Loucy (cell line): ENCODE measurements around the gene DNAH11.

Experiments
- H2AFZ ChIP-seq: fragments of 200-600 bp; sonication (generic); 2 replicates; pipeline ENCODE4 v1.6.0; 2016; ENCODE audit warnings: antibody characterized with exemption, mild to moderate bottlenecking, low read length, moderate library complexity
- H3F3A ChIP-seq: fragments of 200-600 bp; 2 replicates; pipeline ENCODE4 v1.6.0; 2016; ENCODE audit warnings: antibody characterized with exemption, low read depth, mild to moderate bottlenecking
- H3K27me3 ChIP-seq: fragments of 200-600 bp; sonication (generic); 2 replicates; pipeline ENCODE4 v1.6.1; 2014; ENCODE audit warnings: low read length, mild to moderate bottlenecking; ENCODE audit not compliant: insufficient read depth, poor library complexity, severe bottlenecking
- H3K36me3 ChIP-seq: fragments of 200-600 bp; sonication (generic); 2 replicates; pipeline ENCODE4 v1.6.1; 2016; ENCODE audit warnings: low read length; ENCODE audit not compliant: insufficient read depth
- H3K4me1 ChIP-seq: fragments of 200-600 bp; sonication (generic); 2 replicates; pipeline ENCODE4 v1.5.1; 2014; ENCODE audit warnings: low read length, mild to moderate bottlenecking; ENCODE audit not compliant: insufficient read depth, poor library complexity, severe bottlenecking
- H3K4me2 ChIP-seq: fragments of 200-600 bp; sonication (generic); 2 replicates; pipeline ENCODE4 v1.6.0; 2014; ENCODE audit warnings: antibody characterized with exemption, low read length, low read depth, mild to moderate bottlenecking; ENCODE audit not compliant: poor library complexity, severe bottlenecking
- H3K4me3 ChIP-seq: fragments of 200-600 bp; sonication (generic); 2 replicates; pipeline ENCODE4 v1.5.1; 2014; ENCODE audit warnings: low read length, mild to moderate bottlenecking, mixed read lengths; ENCODE audit not compliant: poor library complexity, severe bottlenecking
- H3K79me2 ChIP-seq: fragments of 200-600 bp; sonication (generic); 2 replicates; pipeline ENCODE4 v1.6.1; 2014; ENCODE audit warnings: low read length; ENCODE audit not compliant: insufficient read depth
- H3K9ac ChIP-seq: fragments of 200-600 bp; sonication (generic); 2 replicates; pipeline ENCODE4 v1.6.0; 2014; ENCODE audit warnings: mild to moderate bottlenecking, low read depth, low read length, moderate library complexity; ENCODE audit not compliant: poor library complexity, severe bottlenecking
- H3K9me2 ChIP-seq: fragments of 200-600 bp; sonication (generic); replicated peaks from 2 replicates; pipeline ENCODE4 v1.6.1; 2016; ENCODE audit warnings: low read depth, low read length, mixed read lengths
- H3K9me3 ChIP-seq: fragments of 200-600 bp; sonication (generic); 2 replicates; pipeline ENCODE4 v1.6.1; 2014; ENCODE audit warnings: mild to moderate bottlenecking, antibody characterized with exemption, low read length, low read depth; ENCODE audit not compliant: insufficient read depth
- H4K20me1 ChIP-seq: fragments of 200-600 bp; sonication (generic); 2 replicates; pipeline ENCODE4 v1.6.0; 2014; ENCODE audit warnings: antibody characterized with exemption, low read length, mild to moderate bottlenecking; ENCODE audit not compliant: insufficient read depth, poor library complexity, severe bottlenecking
- CTCF ChIP-seq: fragments of 200-600 bp; sonication (generic); conservative IDR thresholded peaks from 2 replicates; pipeline ENCODE4 v1.5.1; 2014; ENCODE audit warnings: mild to moderate bottlenecking, antibody characterized with exemption, low read length
- EZH2phosphoT487 ChIP-seq: fragments of 200-600 bp; IDR thresholded peaks from 2 replicates; pipeline ENCODE4 v1.6.1; 2018; ENCODE audit warnings: antibody characterized with exemption, mild to moderate bottlenecking, moderate library complexity, borderline replicate concordance

DNAH11 gene

GRCh38 chr7:21550076-21550475 is 7.2 kb downstream of the DNAH11 start:
- no peak overlapping the region for H2AFZ ChIP-seq
- no peaks in the 10 kb centered on the region for H3K9me2 ChIP-seq
- H3K4me2 ChIP-seq = no peak overlapping the region
- H3F3A ChIP-seq = no peaks in the 10 kb centered on the region
- no peaks in the 10 kb centered on the region for H3K4me1 ChIP-seq
- no peak overlapping the region for H3K9ac ChIP-seq
- no peak overlapping the region for H3K4me3 ChIP-seq
- no peaks in the 10 kb centered on the region for H3K36me3 ChIP-seq
- TF ChIP-seq EZH2phosphoT487 = no peak
- TF ChIP-seq CTCF = no peak
- H3K79me2 ChIP-seq = no peaks in the 10 kb centered on the region
- H3K9me3 ChIP-seq = no peaks in the 10 kb centered on the region
- no peaks in the 10 kb centered on the region for H3K27me3 ChIP-seq
- H4K20me1 ChIP-seq = no peaks in the 10 kb centered on the region

- Histone ChIP-seq H3K4me3 (no peak overlapping the region), H3K36me3 (no peaks in the 10 kb centered on the region), H2AFZ (no peak overlapping the region), H3K79me2 (no peaks in the 10 kb centered on the region), H3F3A (no peaks in the 10 kb centered on the region), H3K9me3 (no peaks in the 10 kb centered on the region), H4K20me1 (no peaks in the 10 kb centered on the region), H3K4me2 (no peak overlapping the region), H3K27me3 (no peaks in the 10 kb centered on the region), H3K4me1 (no peaks in the 10 kb centered on the region), H3K9me2 (no peaks in the 10 kb centered on the region), H3K9ac (no peak overlapping the region)
- TF ChIP-seq CTCF (peak; percentile 16; the same call in 1 of the 2 replicates), EZH2phosphoT487 (no peak)
Measured at GRCh38 chr7:21550821-21551531, 8.1 kb downstream of the DNAH11 start.

- Histone ChIP-seq H3K27me3 (no peaks in the 10 kb centered on the region), H3F3A (no peaks in the 10 kb centered on the region), H3K79me2 (no peaks in the 10 kb centered on the region), H3K9me3 (no peaks in the 10 kb centered on the region), H3K4me2 (no peak overlapping the region), H3K36me3 (no peaks in the 10 kb centered on the region), H3K4me3 (no peak overlapping the region), H4K20me1 (no peaks in the 10 kb centered on the region), H3K9ac (no peak overlapping the region), H2AFZ (no peak overlapping the region), H3K9me2 (no peaks in the 10 kb centered on the region), H3K4me1 (no peaks in the 10 kb centered on the region)
- no peak for TF ChIP-seq EZH2phosphoT487
- TF ChIP-seq CTCF = no peak
Measured at GRCh38 chr7:21562385-21562784, 19.5 kb downstream of the DNAH11 start.
